ENCODE measurements around the gene RRP8. TPM values are rescaled to one million over a fixed set of nuclear protein-coding genes. Genes with fewer than 3 reads are reported as not detected.

The RRP8 gene
- total RNA-seq, 1 experiment from 2014 or later = 16.0 TPM

- H3K9me3 ChIP-seq (ENCODE audit: control insufficient read depth, low read depth, low read length) = no peaks in the 10 kb centered on the region
- peaks cover 21% of the 10 kb centered on the region for H3K27me3 Mint-ChIP-seq (ENCODE audit: low read depth)
- no peak overlapping the region for H3T11ph ChIP-seq (ENCODE audit: low read length)
- no peaks in the 10 kb centered on the region; a peak in 1 of 4 replicates for H3K4me1 Mint-ChIP-seq
- peaks cover 9% of the 10 kb centered on the region; the same call in 1 of the 2 replicates for H3K27me3 ChIP-seq (ENCODE audit: insufficient read depth, low read length)
- H3K14ac ChIP-seq (ENCODE audit: insufficient read depth, low read length) = no peak overlapping the region
- H4K20me1 ChIP-seq (ENCODE audit: control insufficient read depth, insufficient read depth, insufficient read length) = no peaks in the 10 kb centered on the region
- H2AFZ ChIP-seq (ENCODE audit: low read length) = no peak overlapping the region
- no peak overlapping the region for H3K27ac Mint-ChIP-seq
- no peak overlapping the region for H3K27ac ChIP-seq (ENCODE audit: insufficient read length, low read depth, low read length)
- H3K79me2 ChIP-seq (ENCODE audit: insufficient read depth, low read length) = no peaks in the 10 kb centered on the region
- no peak overlapping the region for H3K4ac ChIP-seq (ENCODE audit: low read depth, low read length)
- H4K8ac ChIP-seq (replicated peaks; ENCODE audit: insufficient read length, low read depth, low read length) = no peak overlapping the region
- H4K5ac ChIP-seq (ENCODE audit: insufficient read length, low read depth, low read length) = no peak overlapping the region
- no peaks in the 10 kb centered on the region for H3K79me1 ChIP-seq (ENCODE audit: insufficient read depth, low read depth, low read length, poor library complexity, severe bottlenecking)
- no peak for TF ChIP-seq CTCF (conservative IDR thresholded peaks at IDR 0.05)
- H3K36me3 Mint-ChIP-seq (ENCODE audit: insufficient read depth in 1 of 3, low read depth in 3 of 3) = peaks cover 2 to 21% (median 9%) of the 10 kb centered on the region in 3 experiments; a peak in 6 of 7 replicates
- no peak overlapping the region for H3K9ac ChIP-seq (ENCODE audit: extremely low read depth, insufficient read length, low read length)
- no peak overlapping the region for H2BK20ac ChIP-seq (ENCODE audit: low read depth, low read length, poor library complexity, severe bottlenecking)
- peaks cover 4% of the 10 kb centered on the region for H3K23me2 ChIP-seq (ENCODE audit: insufficient read length, low read depth, low read length, poor library complexity, severe bottlenecking)
- no peak overlapping the region for H2BK15ac ChIP-seq (ENCODE audit: low read depth, low read length)
- no peak overlapping the region for H4K91ac ChIP-seq (ENCODE audit: insufficient read length, low read depth, low read length)
- no peak overlapping the region for H2BK5ac ChIP-seq (ENCODE audit: insufficient read length, low read length)
- H2BK120ac ChIP-seq (ENCODE audit: low read depth, low read length, poor library complexity, severe bottlenecking) = no peak overlapping the region
- no peaks in the 10 kb centered on the region for H3K9me3 Mint-ChIP-seq
- no peak overlapping the region for H3K18ac ChIP-seq (ENCODE audit: insufficient read length, low read depth, low read length)
- no peak overlapping the region for H3K4me3 Mint-ChIP-seq
- no peak overlapping the region for H2BK12ac ChIP-seq (ENCODE audit: insufficient read length, low read depth, low read length)
- H3K23ac ChIP-seq (ENCODE audit: insufficient read length, low read depth, low read length) = no peak overlapping the region
- no CpG with 5 or more reads among the region's 12 CpGs for WGBS (ENCODE audit: extremely low coverage, insufficient read length, low lambda C conversion rate)
- H3K4me2 ChIP-seq (ENCODE audit: insufficient read depth, insufficient read length, low read length) = no peak overlapping the region
- no peaks in the 10 kb centered on the region for H3K4me1 ChIP-seq (ENCODE audit: insufficient read depth, low read length)
- no peak overlapping the region for H3K56ac ChIP-seq (ENCODE audit: insufficient read length, low read depth, low read length)
- no peak overlapping the region for H2AK5ac ChIP-seq (ENCODE audit: insufficient read length, low read length)
- no peak for DNase-seq
Observed at GRCh38 chr11:6625156-6625831, 21.9 kb upstream of the RRP8 start.
